H9 (cell line): Measurements from ENCODE around the gene RNF141. TPM values are rescaled to one million over a fixed set of nuclear protein-coding genes. Genes with fewer than 3 reads are reported as not detected.

Experiments
- DNase-seq: peaks from one replicate; pipeline ENCODE4 v3.0.0-alpha.2; 2017
- H2AFZ ChIP-seq: one replicate; pipeline ENCODE4 v1.6.1; 2013; ENCODE audit warnings: mild to moderate bottlenecking, low read length, control low read depth, moderate library complexity
- H2AK5ac ChIP-seq: 2 replicates; pipeline ENCODE4 v1.6.1; 2013; ENCODE audit warnings: low read length, control low read depth, mixed read lengths; ENCODE audit not compliant: insufficient read length
- H2BK120ac ChIP-seq: one replicate; pipeline ENCODE4 v1.6.1; 2013; ENCODE audit warnings: low read depth, mild to moderate bottlenecking, low read length, control low read depth, inconsistent platforms; ENCODE audit not compliant: poor library complexity, severe bottlenecking
- H2BK12ac ChIP-seq: 2 replicates; pipeline ENCODE4 v1.6.1; 2013; ENCODE audit warnings: low read length, control low read depth, mixed read lengths, low read depth; ENCODE audit not compliant: insufficient read length
- H2BK15ac ChIP-seq: 2 replicates; pipeline ENCODE4 v1.6.1; 2013; ENCODE audit warnings: low read depth, low read length, control low read depth
- H2BK20ac ChIP-seq: one replicate; pipeline ENCODE4 v1.6.1; 2013; ENCODE audit warnings: low read depth, mild to moderate bottlenecking, low read length, control low read depth, inconsistent platforms; ENCODE audit not compliant: poor library complexity, severe bottlenecking
- H2BK5ac ChIP-seq: 2 replicates; pipeline ENCODE4 v1.6.1; 2013; ENCODE audit warnings: low read length, control low read depth, mixed read lengths; ENCODE audit not compliant: insufficient read length
- H3K14ac ChIP-seq: 2 replicates; pipeline ENCODE4 v1.6.1; 2013; ENCODE audit warnings: low read length, control low read depth; ENCODE audit not compliant: insufficient read depth
- H3K18ac ChIP-seq: 2 replicates; pipeline ENCODE4 v1.6.1; 2013; ENCODE audit warnings: low read depth, mild to moderate bottlenecking, mixed read lengths, low read length, control low read depth; ENCODE audit not compliant: insufficient read length
- H3K23ac ChIP-seq: 2 replicates; pipeline ENCODE4 v1.6.1; 2013; ENCODE audit warnings: low read length, control low read depth, mixed read lengths, low read depth; ENCODE audit not compliant: insufficient read length
- H3K23me2 ChIP-seq: 2 replicates; pipeline ENCODE4 v1.6.1; 2013; ENCODE audit warnings: low read depth, mild to moderate bottlenecking, mixed read lengths, low read length, control low read depth; ENCODE audit not compliant: insufficient read length, poor library complexity, severe bottlenecking
- H3K27ac ChIP-seq: 2 replicates; pipeline ENCODE4 v1.5.1; 2013; ENCODE audit warnings: low read length, control low read depth, mixed read lengths, low read depth; ENCODE audit not compliant: insufficient read length
- H3K27me3 ChIP-seq: 2 replicates; pipeline ENCODE4 v1.6.1; 2013; ENCODE audit warnings: low read length, control low read depth, inconsistent platforms; ENCODE audit not compliant: insufficient read depth
- H3K4ac ChIP-seq: 2 replicates; pipeline ENCODE4 v1.6.1; 2013; ENCODE audit warnings: low read depth, mild to moderate bottlenecking, control low read depth, inconsistent platforms, low read length, moderate library complexity
- H3K4me1 ChIP-seq: 2 replicates; pipeline ENCODE4 v1.6.1; 2013; ENCODE audit warnings: low read length, control low read depth, inconsistent platforms; ENCODE audit not compliant: insufficient read depth
- H3K4me2 ChIP-seq: 2 replicates; pipeline ENCODE4 v1.6.1; 2013; ENCODE audit warnings: low read length, control low read depth, mixed read lengths; ENCODE audit not compliant: insufficient read length, insufficient read depth
- H3K56ac ChIP-seq: 2 replicates; pipeline ENCODE4 v1.6.1; 2013; ENCODE audit warnings: low read depth, mild to moderate bottlenecking, mixed read lengths, low read length, control low read depth; ENCODE audit not compliant: insufficient read length
- H3K79me1 ChIP-seq: 2 replicates; pipeline ENCODE4 v1.6.1; 2013; ENCODE audit warnings: low read depth, mild to moderate bottlenecking, moderate library complexity, low read length, control low read depth, inconsistent platforms; ENCODE audit not compliant: insufficient read depth, poor library complexity, severe bottlenecking
- H3K79me2 ChIP-seq: 2 replicates; pipeline ENCODE4 v1.6.1; 2013; ENCODE audit warnings: low read length, control low read depth, inconsistent platforms; ENCODE audit not compliant: insufficient read depth
- H3K9ac ChIP-seq: 2 replicates; pipeline ENCODE4 v1.6.1; 2013; ENCODE audit warnings: low read length, control low read depth, mixed read lengths; ENCODE audit not compliant: insufficient read length; ENCODE audit errors: extremely low read depth
- H3K9me3 ChIP-seq: one replicate; pipeline ENCODE4 v1.6.1; 2013; ENCODE audit warnings: low read depth, low read length, inconsistent platforms; ENCODE audit not compliant: control insufficient read depth
- H3T11ph ChIP-seq: one replicate; pipeline ENCODE4 v1.6.1; 2013; ENCODE audit warnings: mild to moderate bottlenecking, low read length, control low read depth, inconsistent platforms
- H4K20me1 ChIP-seq: one replicate; pipeline ENCODE4 v1.6.1; 2013; ENCODE audit not compliant: control insufficient read depth, insufficient read length, insufficient read depth
- H4K5ac ChIP-seq: 2 replicates; pipeline ENCODE4 v1.6.1; 2013; ENCODE audit warnings: low read depth, mild to moderate bottlenecking, mixed read lengths, low read length, control low read depth; ENCODE audit not compliant: insufficient read length
- H4K8ac ChIP-seq: replicated peaks from 2 replicates; pipeline ENCODE4 v1.6.1; 2013; ENCODE audit warnings: low read length, control low read depth, mixed read lengths, low read depth; ENCODE audit not compliant: insufficient read length
- H4K91ac ChIP-seq: 2 replicates; pipeline ENCODE4 v1.6.1; 2013; ENCODE audit warnings: low read depth, mild to moderate bottlenecking, moderate library complexity, mixed read lengths, low read length, control low read depth; ENCODE audit not compliant: insufficient read length
- H3K27ac Mint-ChIP-seq, 3 experiments: 2 replicates in 2 of 3; 3 replicates in 1 of 3; pipeline ENCODE4 v1.8.0; 2020 to 2021; ENCODE audit warnings: mixed read lengths in 3 of 3, mild to moderate bottlenecking in 1 of 3, moderate library complexity in 1 of 3
- H3K27me3 Mint-ChIP-seq: 2 replicates; pipeline ENCODE4 v1.8.0; 2021; ENCODE audit warnings: low read depth, mild to moderate bottlenecking, moderate library complexity, mixed read lengths
- H3K36me3 Mint-ChIP-seq, 3 experiments: 2 replicates in 2 of 3; 3 replicates in 1 of 3; pipeline ENCODE4 v1.8.0; 2020 to 2021; ENCODE audit warnings: low read depth in 3 of 3, mixed read lengths in 3 of 3; ENCODE audit not compliant: insufficient read depth in 1 of 3
- H3K4me1 Mint-ChIP-seq, 2 experiments: 2 replicates each; pipeline ENCODE4 v1.8.0; 2020; ENCODE audit warnings: mixed read lengths in 2 of 2
- H3K4me3 Mint-ChIP-seq, 2 experiments: 2 replicates in 1 of 2; 3 replicates in 1 of 2; pipeline ENCODE4 v1.8.0; 2020 to 2021; ENCODE audit warnings: mild to moderate bottlenecking in 2 of 2, mixed read lengths in 2 of 2, moderate library complexity in 1 of 2
- H3K9me3 Mint-ChIP-seq, 2 experiments: 2 replicates in 1 of 2; 3 replicates in 1 of 2; pipeline ENCODE4 v1.8.0; 2020; ENCODE audit warnings: mild to moderate bottlenecking in 2 of 2, mixed read lengths in 2 of 2, moderate library complexity in 1 of 2
- CTCF ChIP-seq: fragments of 200-600 bp; sonication (generic); conservative IDR thresholded peaks from 3 replicates; pipeline ENCODE4 v1.8.0; 2021; ENCODE audit warnings: antibody characterized with exemption, mild to moderate bottlenecking
- WGBS: extraction: QIAGEN DNeasy Blood & Tissue Kit; methylation state at CpG from one replicate; pipeline ENCODE4 v1.1.7; 2013; ENCODE audit warnings: missing lambda C conversion rate, low lambda C conversion rate, mixed read lengths; ENCODE audit not compliant: insufficient read length; ENCODE audit errors: extremely low coverage; 5-methylcytosine and 5-hydroxymethylcytosine counted together
- total RNA-seq: library from RNA; stranded (reverse); gene quantifications from 2 replicates; pipeline ENCODE4 v1.2.1, GENCODE V29; 2021

RNF141 gene
- total RNA-seq, 1 experiment from 2014 or later: 24.7 TPM

GRCh38 chr11:10520562-10520961 lies 20.4 kb downstream of the RNF141 start:
- Histone ChIP-seq H3K18ac (no peak overlapping the region), H3K79me1 (no peaks in the 10 kb centered on the region), H3K4me1 (no peaks in the 10 kb centered on the region), H3K27me3 (no peaks in the 10 kb centered on the region), H4K91ac (no peak overlapping the region), H3K14ac (no peak overlapping the region), H3K23ac (no peak overlapping the region), H3K4me2 (no peak overlapping the region), H3K56ac (no peak overlapping the region), H3K4ac (no peak overlapping the region), H2BK12ac (no peak overlapping the region), H4K20me1 (no peaks in the 10 kb centered on the region), H3T11ph (no peak overlapping the region), H4K8ac (no peak overlapping the region), H3K23me2 (no peaks in the 10 kb centered on the region), H4K5ac (no peak overlapping the region), H2BK120ac (no peak overlapping the region), H2AFZ (no peak overlapping the region), H3K9me3 (no peaks in the 10 kb centered on the region), H2BK5ac (no peak overlapping the region), H2BK20ac (no peak overlapping the region), H3K79me2 (no peaks in the 10 kb centered on the region), H3K27ac (no peak overlapping the region), H2BK15ac (no peak overlapping the region), H3K9ac (no peak overlapping the region), H2AK5ac (no peak overlapping the region)
- no peak overlapping the region for H3K27ac Mint-ChIP-seq
- DNase-seq: no peak
- no peaks in the 10 kb centered on the region for H3K9me3 Mint-ChIP-seq
- no peak for TF ChIP-seq CTCF
- no peaks in the 10 kb centered on the region for H3K27me3 Mint-ChIP-seq
- peaks cover 1 to 10% (median 4%) of the 10 kb centered on the region in 3 experiments; a peak in 2 of 7 replicates for H3K36me3 Mint-ChIP-seq
- no peak overlapping the region for H3K4me3 Mint-ChIP-seq
- WGBS: no CpG with 5 or more reads among the region's 2 CpGs
- H3K4me1 Mint-ChIP-seq: 0 out of 4 replicates have a peak, but pooled peaks cover 0 to 2% of the 10 kb centered on the region in 2 experiments
